Left hindlimb (tissue), 1 donor: ENCODE data around the gene GNPTAB.
"Not testable (repeated sequence)": the region's sequence is repeated elsewhere in the genome, so short reads cannot be mapped to it uniquely, and the experiment has no call there.

Experiments
- DNase-seq: peaks from one replicate; pipeline ENCODE4 v3.0.0-alpha.2; 2018

Gene GNPTAB

GRCh38 chr12:101767537-101767936 is 63.2 kb downstream of the GNPTAB start:
- no peak for DNase-seq

- DNase-seq: no peak
These were observed 66.5 kb downstream of the GNPTAB start for GRCh38 chr12:101764051-101764792.

GRCh38 chr12:101763246-101763931 is 67.4 kb downstream of the GNPTAB start:
- no peak for DNase-seq

GRCh38 chr12:101761781-101762180 is 69.0 kb downstream of the GNPTAB start:
- DNase-seq: no peak

GRCh38 chr12:101761350-101761749 is 69.4 kb downstream of the GNPTAB start:
- no peak for DNase-seq

- no peak for DNase-seq
These were observed 71.2 kb downstream of the GNPTAB start for GRCh38 chr12:101759396-101760047.

GRCh38 chr12:101750152-101750551 is 80.6 kb downstream of the GNPTAB start:
- no peak for DNase-seq

GRCh38 chr12:101749657-101750056 is 81.1 kb downstream of the GNPTAB start:
- no peak for DNase-seq

GRCh38 chr12:101748907-101749306 is 81.9 kb downstream of the GNPTAB start:
- DNase-seq: no peak

GRCh38 chr12:101747697-101748096 is 83.1 kb downstream of the GNPTAB start:
- no peak for DNase-seq

- no peak for DNase-seq
These were observed 84.1 kb downstream of the GNPTAB start for GRCh38 chr12:101746661-101747060.

- DNase-seq: no peak
These were observed 84.6 kb downstream of the GNPTAB start for GRCh38 chr12:101746196-101746595.

- DNase-seq: no peak
These were observed 85.3 kb downstream of the GNPTAB start for GRCh38 chr12:101745481-101745880.

GRCh38 chr12:101743724-101744472 is 86.9 kb downstream of the GNPTAB start:
- no peak for DNase-seq

GRCh38 chr12:101743242-101743641 is 87.5 kb downstream of the GNPTAB start:
- no peak for DNase-seq

GRCh38 chr12:101740980-101741379 is 89.8 kb downstream of the GNPTAB start:
- DNase-seq: no peak

GRCh38 chr12:101740566-101740965 is 90.2 kb downstream of the GNPTAB start:
- no peak for DNase-seq

GRCh38 chr12:101738920-101739665 is 91.7 kb downstream of the GNPTAB start, which contains the start of gene SYCP3:
Gene SYCP3 (minus strand): TSS chr12:101739462. CDS start chr12:101737935, 1,527 bp downstream.
- DNase-seq: no peak

- DNase-seq: no peak
These were observed 93.3 kb downstream of the GNPTAB start for GRCh38 chr12:101737476-101737875.

- DNase-seq: not testable (repeated sequence)
These were observed 96.3 kb downstream of the GNPTAB start for GRCh38 chr12:101734482-101734881.

- no peak for DNase-seq
These were observed 97.6 kb downstream of the GNPTAB start for GRCh38 chr12:101733166-101733565.

GRCh38 chr12:101732318-101732717 is 98.4 kb downstream of the GNPTAB start:
- DNase-seq: no peak
